HEK293 (cell line): ENCODE data around the gene KRTAP5-8.

Experiments
- CTCF ChIP-seq: fragments of 450-650 bp; formaldehyde crosslinking; IDR thresholded peaks from 2 replicates; pipeline ENCODE4 v1.5.1; 2016; ENCODE audit warnings: missing biosample characterization, missing genetic modification characterization
- MZF1 ChIP-seq: fragments of 450-650 bp; formaldehyde crosslinking; IDR thresholded peaks from 2 replicates; pipeline ENCODE4 v1.5.1; 2017; ENCODE audit warnings: missing biosample characterization, missing genetic modification characterization, borderline replicate concordance
- ZBTB11 ChIP-seq: fragments of 450-650 bp; formaldehyde crosslinking; conservative IDR thresholded peaks from 2 replicates; pipeline ENCODE4 v1.5.1; 2016; ENCODE audit warnings: low read depth, missing biosample characterization, missing genetic modification characterization
- ZBTB17 ChIP-seq: fragments of 450-650 bp; formaldehyde crosslinking; IDR thresholded peaks from 2 replicates; pipeline ENCODE4 v1.5.1; 2016; ENCODE audit warnings: missing biosample characterization, missing genetic modification characterization
- ZFP41 ChIP-seq: fragments of 450-650 bp; formaldehyde crosslinking; IDR thresholded peaks from 2 replicates; pipeline ENCODE4 v1.5.1; 2016; ENCODE audit warnings: missing biosample characterization, missing genetic modification characterization, borderline replicate concordance

GRCh38 chr11:71490731-71491390 lies 47.0 kb upstream of the KRTAP5-8 start:
- TF ChIP-seq CTCF (tag by site-specific recombination) = no peak
- TF ChIP-seq ZBTB11 (tag by site-specific recombination) = no peak
- no peak for TF ChIP-seq ZFP41 (tag by site-specific recombination)
- no peak for TF ChIP-seq ZBTB17 (tag by site-specific recombination)
- TF ChIP-seq MZF1 (tag by site-specific recombination) = no peak
